GM21423 (cell line): ENCODE data around the gene TMOD3.
"Not testable (repeated sequence)": the region's sequence is repeated elsewhere in the genome, so short reads cannot be mapped to it uniquely, and the experiment has no call there.

ENCODE experiments used
- ATAC-seq: cut with Tn5 transposase; IDR thresholded peaks from one replicate; pipeline ENCODE4 v1.9.1; 2021; ENCODE audit warnings: mild to moderate bottlenecking, moderate library complexity; ENCODE audit not compliant: unreplicated experiment

TMOD3 gene

GRCh38 chr15:51829376-51830275 lies at the start of gene TMOD3:
Gene TMOD3, plus strand, starts transcription at chr15:51829653. Its CDS starts 33,232 bp downstream, at chr15:51862885.
- peak; percentile 85 for ATAC-seq

DNA sequence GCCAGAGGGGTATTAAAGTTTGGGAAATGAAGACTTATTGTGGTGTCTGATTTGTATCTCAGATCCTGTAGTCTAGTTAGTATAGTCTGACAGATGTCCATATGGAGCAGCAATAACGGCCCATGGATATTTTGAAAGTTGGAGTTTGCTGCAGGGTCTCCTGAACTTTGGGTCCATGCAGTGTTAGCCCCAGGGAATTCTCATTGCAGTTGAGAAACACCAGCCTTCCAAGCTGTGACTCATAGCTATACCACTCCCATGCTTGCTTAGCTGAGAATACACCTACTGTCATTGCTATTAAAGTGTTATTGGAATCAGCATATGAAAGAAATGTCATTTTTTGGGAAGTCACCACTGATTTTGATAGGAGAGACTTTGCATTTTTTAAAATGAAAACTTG lies 48.8 kb upstream of the TMOD3 start:
- no peak for ATAC-seq

GRCh38 chr15:51781506-51781905 lies 47.9 kb upstream of the TMOD3 start:
- ATAC-seq, result no peak

GRCh38 chr15:51782357-51782896 lies 47.0 kb upstream of the TMOD3 start:
- no peak for ATAC-seq

- ATAC-seq, result no peak
Measured at GRCh38 chr15:51783967-51784366, 45.5 kb upstream of the TMOD3 start.

GRCh38 chr15:51787130-51787529 lies 42.3 kb upstream of the TMOD3 start:
- not testable (repeated sequence) for ATAC-seq

DNA sequence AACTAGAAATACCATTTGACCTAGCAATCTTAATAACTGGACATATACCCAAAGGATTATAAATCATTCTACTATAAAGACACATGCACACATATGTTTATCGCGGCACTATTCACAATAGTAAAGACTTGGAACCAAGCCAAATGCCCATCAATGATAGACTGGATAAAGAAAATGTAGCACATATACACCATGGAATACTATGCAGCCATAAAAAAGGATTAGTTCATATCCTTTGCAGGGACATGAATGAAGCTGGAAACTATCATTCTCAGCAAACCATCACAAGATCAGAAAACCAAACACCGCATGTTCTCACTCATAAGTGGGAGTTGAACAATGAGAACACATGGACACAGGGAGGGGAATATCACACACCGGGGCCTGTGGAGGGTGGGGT lies 37.0 kb upstream of the TMOD3 start:
- ATAC-seq, result not testable (repeated sequence)

DNA sequence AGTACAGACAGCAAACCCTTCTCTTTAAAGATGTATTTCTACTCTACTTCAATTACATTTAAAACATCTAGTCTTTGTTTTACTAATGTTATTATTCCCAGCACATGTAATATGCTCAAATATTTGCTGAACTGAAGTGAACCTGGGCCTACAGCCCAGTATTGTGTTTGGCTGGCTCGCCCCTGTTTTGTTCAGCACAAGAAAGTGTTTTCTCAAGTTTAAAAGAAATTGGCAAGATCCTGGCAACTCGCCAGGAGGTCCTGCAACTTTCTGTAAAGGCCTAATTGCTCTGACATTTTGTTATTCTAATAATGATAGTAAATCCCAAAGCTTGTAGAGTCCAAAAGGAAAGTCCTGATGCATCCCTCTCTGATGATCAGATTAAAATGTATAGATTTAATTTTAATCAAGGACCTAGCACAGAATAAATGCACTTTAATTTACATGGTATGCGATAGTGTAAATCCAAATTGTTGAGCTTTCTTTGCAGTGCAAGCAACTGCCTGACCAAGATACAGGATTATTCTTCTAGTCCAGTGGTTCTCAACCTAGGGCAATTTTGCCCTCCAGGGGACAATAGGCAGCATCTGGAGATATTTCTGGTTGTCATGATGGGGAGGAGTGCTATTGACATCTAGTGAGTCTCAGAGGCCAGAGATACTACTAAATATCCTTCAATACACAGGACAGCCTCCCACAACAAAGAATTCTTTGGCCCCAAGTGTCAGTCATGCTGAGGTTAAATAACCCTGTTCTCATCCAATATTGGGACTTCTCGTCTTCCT lies 35.7 kb upstream of the TMOD3 start:
- no peak for ATAC-seq

GRCh38 chr15:51796847-51797401 lies 32.5 kb upstream of the TMOD3 start:
- ATAC-seq, result no peak

GRCh38 chr15:51798281-51798680 lies 31.2 kb upstream of the TMOD3 start:
- no peak for ATAC-seq

GRCh38 chr15:51799282-51800252 lies 29.9 kb upstream of the TMOD3 start:
- no peak for ATAC-seq

DNA sequence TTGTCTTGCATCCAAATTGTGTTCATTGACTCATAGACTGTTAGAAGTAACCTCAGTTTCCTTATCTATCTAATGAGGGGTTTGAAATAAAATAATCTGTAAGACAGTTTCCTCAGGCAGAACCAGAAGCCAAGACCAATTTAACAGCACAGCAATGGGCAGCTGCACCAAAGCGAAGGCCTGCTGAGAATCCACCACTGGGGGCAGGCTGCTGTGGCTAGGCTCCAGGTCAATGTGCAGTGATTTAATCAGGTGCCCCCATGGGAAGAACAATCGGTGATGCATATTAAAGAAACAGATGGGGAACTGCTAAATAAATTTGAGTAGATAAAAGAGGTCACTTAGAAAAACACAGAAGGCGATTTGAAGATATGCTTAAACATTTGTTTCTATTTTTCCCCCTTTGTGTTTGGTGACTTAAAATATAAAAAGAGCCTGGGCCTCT lies 28.0 kb upstream of the TMOD3 start:
- ATAC-seq, result no peak

DNA sequence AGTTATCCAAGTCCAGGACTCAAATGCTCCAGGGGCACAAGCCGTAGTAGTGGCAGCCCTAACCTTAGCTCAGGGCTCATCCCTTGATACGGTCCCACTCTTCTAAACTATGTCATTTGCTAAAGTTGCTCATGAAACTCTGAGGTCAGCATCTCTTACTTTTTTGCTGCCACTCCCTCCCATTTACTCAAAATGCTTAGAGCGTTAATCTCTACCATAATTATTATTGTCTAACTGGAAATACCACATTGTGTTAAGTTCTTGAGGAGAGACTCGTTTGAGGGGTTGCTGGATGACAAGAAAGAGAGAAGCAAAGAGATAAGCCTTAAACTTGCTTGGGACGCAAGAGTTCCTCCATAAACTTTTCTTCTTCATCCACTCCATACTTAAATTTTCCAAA lies 26.9 kb upstream of the TMOD3 start:
- no peak for ATAC-seq

- no peak for ATAC-seq
Measured at GRCh38 chr15:51803965-51804364, 25.5 kb upstream of the TMOD3 start.

DNA sequence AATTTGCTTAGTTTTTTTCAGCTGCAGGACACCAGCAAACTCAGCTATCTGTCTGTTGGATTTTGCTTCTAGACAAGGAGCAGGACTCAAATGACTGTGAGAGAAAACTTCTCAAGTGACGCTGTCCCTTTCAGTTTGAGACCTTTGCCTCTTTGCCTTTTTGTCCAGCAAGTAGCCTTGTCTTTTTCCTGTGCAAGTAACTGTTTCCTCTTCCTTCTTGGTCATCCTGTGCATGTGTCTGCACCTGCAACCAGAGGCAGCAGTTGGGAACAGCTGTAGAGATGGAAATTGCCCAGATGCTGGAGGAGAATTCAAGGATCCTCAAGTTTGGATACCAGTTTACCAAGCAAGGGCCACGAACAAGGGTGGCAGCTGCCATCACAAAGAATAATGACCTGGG lies 23.3 kb upstream of the TMOD3 start:
- ATAC-seq, result no peak

DNA sequence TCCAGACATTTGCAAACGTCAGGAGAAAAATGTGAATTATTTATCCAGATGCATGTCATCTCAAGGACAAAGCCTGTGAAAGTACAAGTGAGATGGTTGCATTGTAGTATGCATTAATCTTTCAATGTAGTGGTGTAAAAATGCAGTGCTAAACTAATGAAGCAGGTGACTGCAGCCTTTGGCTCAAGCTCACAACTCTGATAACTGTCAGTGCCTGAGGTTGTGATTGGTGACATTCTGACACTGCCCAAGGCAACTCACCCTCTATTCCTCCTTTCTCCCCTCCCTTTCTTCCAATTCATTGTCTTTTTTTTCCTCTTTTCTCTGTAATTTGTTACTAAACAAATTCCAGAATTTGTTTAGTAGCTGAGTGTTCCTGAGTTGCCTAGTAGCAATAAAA lies 20.0 kb upstream of the TMOD3 start:
- no peak for ATAC-seq

DNA sequence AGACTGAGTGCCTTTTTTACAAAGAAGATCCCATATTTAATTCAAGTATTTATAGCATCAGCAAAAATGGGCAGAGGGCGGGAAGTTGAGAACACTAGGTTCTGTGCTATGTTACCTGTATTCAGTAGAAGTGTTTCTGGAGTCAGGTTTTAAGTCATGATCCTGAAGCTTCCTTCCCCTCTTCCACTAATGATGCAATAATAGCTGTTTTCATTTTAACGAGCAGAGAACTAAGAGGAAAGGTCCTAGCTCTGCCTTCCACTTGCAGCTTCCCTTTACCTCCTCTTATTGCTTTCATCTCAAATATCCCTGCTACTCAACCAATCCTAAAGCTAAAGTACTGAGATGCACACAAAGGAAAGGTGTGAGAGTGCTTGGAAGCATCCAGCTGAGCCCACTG lies 16.9 kb upstream of the TMOD3 start:
- no peak for ATAC-seq

DNA sequence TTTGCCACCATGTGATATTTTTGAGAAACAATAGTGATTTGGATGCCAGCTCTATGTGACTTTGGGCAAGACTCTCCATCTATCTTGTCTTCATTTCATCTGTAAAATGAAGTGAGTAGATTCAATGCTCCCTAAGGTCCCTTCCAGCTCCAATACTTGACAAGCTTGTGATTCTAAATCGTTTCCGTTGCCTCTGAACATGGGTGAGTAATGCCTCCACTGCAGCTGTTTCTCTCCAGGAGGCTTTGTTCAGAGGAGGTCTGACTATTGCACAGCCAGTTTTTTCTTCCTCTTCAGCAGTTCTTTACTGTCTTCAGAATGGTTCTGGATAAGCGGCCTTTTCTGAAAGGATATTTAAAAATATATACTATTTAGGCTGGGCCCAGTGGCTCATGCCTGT lies 14.8 kb upstream of the TMOD3 start:
- no peak for ATAC-seq

- no peak for ATAC-seq
Measured at GRCh38 chr15:51816611-51817010, 12.8 kb upstream of the TMOD3 start.

DNA sequence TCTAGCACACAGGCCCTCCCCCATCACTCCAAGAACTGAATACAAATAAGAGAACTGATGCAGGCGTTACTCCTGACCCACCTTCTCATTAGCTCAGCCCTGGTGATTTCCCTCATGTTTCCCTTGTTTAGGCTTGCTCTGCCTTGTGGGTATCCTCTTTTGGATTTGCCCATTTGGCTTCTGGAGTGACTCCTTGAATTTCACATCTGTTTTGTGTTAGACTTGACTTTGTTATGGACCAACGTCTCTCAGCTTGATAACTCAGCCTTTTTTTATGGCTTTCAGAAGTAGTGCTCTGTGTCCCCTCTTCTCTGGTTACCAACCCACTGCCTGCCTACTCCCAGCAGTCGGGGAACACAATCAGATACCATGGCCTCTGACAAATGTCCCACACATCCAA lies 11.3 kb upstream of the TMOD3 start:
- ATAC-seq, result no peak
